Esophagus muscularis mucosa (tissue), 3 donors: ENCODE measurements around the gene PRDX5.

Experiments used
- CTCF ChIP-seq, 3 experiments: fragments of 200-600 bp in 2 of 3; fragments of 450-650 bp in 1 of 3; sonication (generic) in 2 of 3; IDR thresholded peaks; one replicate each; pipeline ENCODE4 v1.5.1; 2017 to 2019; ENCODE audit warnings: antibody characterized with exemption in 3 of 3, mild to moderate bottlenecking in 2 of 3, moderate library complexity in 1 of 3
- POLR2A ChIP-seq: fragments of 450-650 bp; IDR thresholded peaks from one replicate; pipeline ENCODE4 v1.6.1; 2017; ENCODE audit warnings: antibody characterized with exemption, moderate library complexity, mild to moderate bottlenecking, low read depth
- POLR2AphosphoS5 ChIP-seq, 2 donors: sonication (generic); formaldehyde crosslinking; IDR thresholded peaks; one replicate each; pipeline ENCODE4 v1.6.1; 2017; ENCODE audit warnings: antibody characterized with exemption in 2 of 2

- TF ChIP-seq CTCF (IDR thresholded peaks at IDR 0.05): no peak
- no peak for TF ChIP-seq POLR2A
- TF ChIP-seq POLR2AphosphoS5 (IDR thresholded peaks at IDR 0.05): no peak
These were observed 17.9 kb upstream of the PRDX5 start, which contains the start of gene CATSPERZ for GRCh38 chr11:64299847-64300648.
